ENCODE data around the gene AREG. TPM values are rescaled to one million over a fixed set of nuclear protein-coding genes. Genes with fewer than 3 reads are reported as not detected.
A peak's percentile ranks its signal among the peaks of the same experiment; 100 is the strongest.

Gene AREG
- total and polyA plus RNA-seq, 9 of the 15 experiments (the other 6 are each of a cell fraction or from before 2014, with no cell fraction given), result 1.4 to 7.7 (median 5.4) TPM

GRCh38 chr4:74444891-74445642, at the start of gene AREG (continued):
- TF ChIP-seq PML (IDR thresholded peaks at IDR 0.05; ENCODE audit: low read length), result peak; percentile 31; the same call in 1 of the 2 replicates
- no peak for TF ChIP-seq YBX1 (IDR thresholded peaks at IDR 0.05)
- TF ChIP-seq CAMTA2 (CRISPR knock-in tag; conservative IDR thresholded peaks at IDR 0.05), result no peak
- TF ChIP-seq ZNF785 (CRISPR knock-in tag; IDR thresholded peaks at IDR 0.05), result no peak
- no peak for TF ChIP-seq SNIP1 (IDR thresholded peaks at IDR 0.05; ENCODE audit: low read depth)
- no peak for TF ChIP-seq THRB (CRISPR knock-in tag; conservative IDR thresholded peaks at IDR 0.05)
- TF ChIP-seq, protein P1, sequence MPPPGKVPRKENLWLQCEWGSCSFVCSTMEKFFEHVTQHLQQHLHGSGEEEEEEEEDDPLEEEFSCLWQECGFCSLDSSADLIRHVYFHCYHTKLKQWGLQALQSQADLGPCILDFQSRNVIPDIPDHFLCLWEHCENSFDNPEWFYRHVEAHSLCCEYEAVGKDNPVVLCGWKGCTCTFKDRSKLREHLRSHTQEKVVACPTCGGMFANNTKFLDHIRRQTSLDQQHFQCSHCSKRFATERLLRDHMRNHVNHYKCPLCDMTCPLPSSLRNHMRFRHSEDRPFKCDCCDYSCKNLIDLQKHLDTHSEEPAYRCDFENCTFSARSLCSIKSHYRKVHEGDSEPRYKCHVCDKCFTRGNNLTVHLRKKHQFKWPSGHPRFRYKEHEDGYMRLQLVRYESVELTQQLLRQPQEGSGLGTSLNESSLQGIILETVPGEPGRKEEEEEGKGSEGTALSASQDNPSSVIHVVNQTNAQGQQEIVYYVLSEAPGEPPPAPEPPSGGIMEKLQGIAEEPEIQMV (tag; conservative IDR thresholded peaks at IDR 0.05; ENCODE audit: low read depth), result no peak
- TF ChIP-seq NFIC (IDR thresholded peaks at IDR 0.05), result no peak
- no peak for TF ChIP-seq MBD2 (IDR thresholded peaks at IDR 0.05; ENCODE audit: borderline replicate concordance, low read depth)
- TF ChIP-seq ELF4 (CRISPR knock-in tag; IDR thresholded peaks at IDR 0.05), result no peak
- TF ChIP-seq ZNF24 (IDR thresholded peaks at IDR 0.05), result no peak
- TF ChIP-seq BRCA1 (IDR thresholded peaks at IDR 0.05), result no peak
- no peak for TF ChIP-seq BRCA1 (CRISPR knock-in tag; IDR thresholded peaks at IDR 0.05)
- TF ChIP-seq NCOA2 (IDR thresholded peaks at IDR 0.05; ENCODE audit: partially characterized antibody in 2 of 2), result no peak
- no peak for TF ChIP-seq HMG20B (CRISPR knock-in tag; IDR thresholded peaks at IDR 0.05)
- no peak for TF ChIP-seq LARP7 (IDR thresholded peaks at IDR 0.05)
- peak; percentile 63; the same call in 1 of the 2 replicates for TF ChIP-seq GTF2A2 (tag; IDR thresholded peaks at IDR 0.05)
- TF ChIP-seq CHD2 (IDR thresholded peaks at IDR 0.05; ENCODE audit: low read depth, low read length), result peak; percentile 27; the same call in 1 of the 2 replicates
- TF ChIP-seq MBD1 (CRISPR knock-in tag; IDR thresholded peaks at IDR 0.05), result no peak
- no peak for TF ChIP-seq ATF4 (CRISPR knock-in tag; IDR thresholded peaks at IDR 0.05)
- no peak for TF ChIP-seq PBX2 (CRISPR knock-in tag; IDR thresholded peaks at IDR 0.05; ENCODE audit: low read depth)
- TF ChIP-seq PBX2 (tag; conservative IDR thresholded peaks at IDR 0.05; ENCODE audit: low read depth), result no peak
- no peak for TF ChIP-seq ZNF253 (CRISPR knock-in tag; conservative IDR thresholded peaks at IDR 0.05)

Measured in K562 (cell line).